A673 (cell line): ENCODE results near the gene SARS1.

ENCODE experiments used
- CTCF ChIP-seq: fragments of 300-800, 200-600 bp; sonication (generic); conservative IDR thresholded peaks from 2 replicates; pipeline ENCODE4 v1.5.1; 2017; ENCODE audit warnings: low read depth, mild to moderate bottlenecking, antibody characterized with exemption, low read length, moderate library complexity, mixed read lengths
- EZH2 ChIP-seq: fragments of 200-600 bp; sonication (generic); IDR thresholded peaks from 2 replicates; pipeline ENCODE4 v1.6.1; 2017; ENCODE audit warnings: borderline replicate concordance, low read depth, mild to moderate bottlenecking, mixed read lengths, antibody characterized with exemption, low read length; ENCODE audit not compliant: poor library complexity, severe bottlenecking

DNA sequence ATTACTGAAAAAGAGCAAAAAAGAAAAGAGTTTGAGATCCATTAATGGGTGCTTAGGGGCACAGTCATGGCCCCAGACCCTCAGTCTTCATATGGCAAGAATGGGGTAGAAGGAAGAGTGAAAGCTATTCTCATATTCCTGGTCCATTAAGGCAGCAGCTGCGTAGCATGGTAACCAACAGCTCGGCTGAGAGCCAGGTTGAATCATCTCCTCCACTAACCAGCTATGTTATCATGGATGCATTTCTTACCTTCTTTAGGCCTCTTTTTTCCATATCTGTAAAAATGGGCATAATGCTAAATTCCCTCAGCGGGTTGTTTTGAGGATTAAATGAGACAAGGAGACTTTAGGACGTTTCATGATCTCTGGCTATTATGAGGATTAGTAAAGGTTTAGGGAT is 15.0 kb upstream of the SARS1 start:
- no peak for TF ChIP-seq CTCF
- TF ChIP-seq EZH2 = no peak
